ENCODE data around the gene CEP112.

CEP112 gene

DNA sequence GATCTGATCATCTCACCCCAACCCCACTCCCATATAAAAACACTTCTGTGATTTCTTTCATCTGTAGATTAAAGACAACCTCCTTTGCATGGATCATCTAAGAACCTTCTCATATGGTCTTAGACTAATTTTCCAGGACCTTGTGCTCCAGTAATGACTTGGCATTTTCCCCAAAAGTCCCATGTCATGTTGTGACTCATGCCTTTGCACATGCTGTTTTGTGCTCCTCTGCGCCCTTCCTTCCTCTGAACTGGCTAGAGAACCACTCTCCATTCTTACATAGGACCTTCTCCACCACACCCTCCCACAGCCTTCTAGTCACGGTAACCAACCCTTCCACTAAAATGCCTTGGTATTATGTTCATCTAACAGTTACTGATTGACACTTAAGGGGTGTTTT, 531.0 kb downstream of the CEP112 start:
- H3K9me3 ChIP-seq: no peaks in the 10 kb centered on the region
- TF ChIP-seq, protein P1, sequence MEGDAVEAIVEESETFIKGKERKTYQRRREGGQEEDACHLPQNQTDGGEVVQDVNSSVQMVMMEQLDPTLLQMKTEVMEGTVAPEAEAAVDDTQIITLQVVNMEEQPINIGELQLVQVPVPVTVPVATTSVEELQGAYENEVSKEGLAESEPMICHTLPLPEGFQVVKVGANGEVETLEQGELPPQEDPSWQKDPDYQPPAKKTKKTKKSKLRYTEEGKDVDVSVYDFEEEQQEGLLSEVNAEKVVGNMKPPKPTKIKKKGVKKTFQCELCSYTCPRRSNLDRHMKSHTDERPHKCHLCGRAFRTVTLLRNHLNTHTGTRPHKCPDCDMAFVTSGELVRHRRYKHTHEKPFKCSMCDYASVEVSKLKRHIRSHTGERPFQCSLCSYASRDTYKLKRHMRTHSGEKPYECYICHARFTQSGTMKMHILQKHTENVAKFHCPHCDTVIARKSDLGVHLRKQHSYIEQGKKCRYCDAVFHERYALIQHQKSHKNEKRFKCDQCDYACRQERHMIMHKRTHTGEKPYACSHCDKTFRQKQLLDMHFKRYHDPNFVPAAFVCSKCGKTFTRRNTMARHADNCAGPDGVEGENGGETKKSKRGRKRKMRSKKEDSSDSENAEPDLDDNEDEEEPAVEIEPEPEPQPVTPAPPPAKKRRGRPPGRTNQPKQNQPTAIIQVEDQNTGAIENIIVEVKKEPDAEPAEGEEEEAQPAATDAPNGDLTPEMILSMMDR (IDR thresholded peaks at IDR 0.05): no peak
- H3K27me3 ChIP-seq: no peaks in the 10 kb centered on the region
- H3K27ac ChIP-seq: no peak overlapping the region
- intact Hi-C loops (cut with DNase I; ENCODE audit: low total_unique reads): no loop called here
- no peaks in the 10 kb centered on the region for H3K36me3 ChIP-seq
- no peak overlapping the region for H3K4me3 ChIP-seq
- DNase-seq: no peak
- peaks cover 0 to 8% (median 0%) of the 10 kb centered on the region in 4 donors for H3K4me1 ChIP-seq

DNA sequence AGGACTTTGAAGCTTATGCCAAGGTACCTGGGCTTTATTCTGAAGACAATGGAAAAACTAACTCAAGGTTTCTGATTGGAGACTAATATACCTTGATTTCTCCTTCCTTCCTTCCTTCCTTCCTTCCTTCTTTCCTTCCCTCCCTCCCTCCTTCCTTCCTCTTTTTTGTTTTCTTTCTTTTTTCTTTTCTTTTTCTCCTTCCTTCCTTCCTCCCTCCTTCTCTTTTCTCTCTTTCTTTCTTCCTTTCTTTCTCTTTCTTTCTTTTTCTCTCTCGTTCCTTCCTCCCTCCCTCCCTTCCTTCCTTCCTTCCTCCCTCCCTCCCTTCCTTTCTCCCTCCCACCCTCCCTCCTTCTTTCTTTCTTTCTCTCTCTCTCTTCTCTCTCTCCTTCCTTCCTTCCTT, 531.9 kb downstream of the CEP112 start:
- H3K4me1 ChIP-seq: peaks cover 0 to 8% (median 0%) of the 10 kb centered on the region in 4 donors
- no peak for DNase-seq
- TF ChIP-seq, protein P1 (IDR thresholded peaks at IDR 0.05): no peak
- no peak overlapping the region for H3K4me3 ChIP-seq
- no peak overlapping the region for H3K27ac ChIP-seq
- H3K27me3 ChIP-seq: no peaks in the 10 kb centered on the region
- no peaks in the 10 kb centered on the region for H3K9me3 ChIP-seq
- intact Hi-C loops (cut with DNase I; ENCODE audit: low total_unique reads): no loop called here
- no peaks in the 10 kb centered on the region for H3K36me3 ChIP-seq

DNA sequence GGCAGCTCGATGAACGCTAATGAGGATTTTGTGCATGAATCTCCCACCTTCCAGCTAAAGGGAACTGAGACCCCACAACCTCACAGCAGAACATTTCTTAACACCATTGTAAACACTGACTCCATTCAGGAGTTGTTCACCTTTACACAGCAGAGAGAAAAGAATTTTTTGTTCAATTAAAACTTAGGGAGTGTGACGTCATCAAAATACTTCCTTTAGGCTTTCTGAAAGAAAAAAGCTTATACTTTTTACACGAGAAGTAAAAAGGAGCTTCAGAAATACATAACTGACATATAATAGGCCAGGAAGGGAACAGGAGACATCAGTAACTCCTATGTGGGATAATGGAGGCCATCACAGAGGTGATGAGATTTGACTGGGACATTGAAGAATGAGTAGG, 532.4 kb downstream of the CEP112 start:
- intact Hi-C loops (cut with DNase I; ENCODE audit: low total_unique reads): no loop called here

DNA sequence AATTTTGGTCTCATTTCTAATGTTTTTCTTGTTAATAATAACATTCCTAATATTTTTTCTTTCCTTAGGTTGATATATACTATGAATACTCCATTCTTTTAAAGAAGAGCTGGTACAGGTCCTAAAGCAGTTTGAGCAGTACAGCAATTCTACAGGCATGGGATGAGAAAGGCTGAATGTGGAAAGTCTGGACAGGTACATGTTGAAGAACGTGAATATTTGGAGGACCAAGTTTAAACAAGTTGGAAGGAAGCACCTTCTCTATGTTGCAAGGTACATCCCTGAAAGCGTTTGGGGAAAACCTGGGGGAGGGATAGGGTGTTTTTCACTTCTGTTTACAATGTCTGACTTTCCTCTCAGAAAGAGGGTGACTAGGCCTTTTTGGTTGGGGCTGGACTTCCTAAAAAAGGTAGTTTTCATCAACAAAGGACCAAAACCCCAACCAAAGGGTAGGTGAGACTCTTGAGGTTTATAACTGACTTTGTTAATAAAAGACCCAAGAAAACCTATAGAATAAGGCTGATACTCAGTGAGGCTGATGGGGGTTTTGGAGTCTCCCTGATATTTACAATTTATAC, 534.6 kb downstream of the CEP112 start:
- H3K9me3 ChIP-seq: no peaks in the 10 kb centered on the region
- TF ChIP-seq, protein P1 (IDR thresholded peaks at IDR 0.05): no peak
- no peak overlapping the region for H3K27ac ChIP-seq

More for the DNA sequence above, 532.4 kb downstream of the CEP112 start:
- H3K4me3 ChIP-seq: no peak overlapping the region
- no peak overlapping the region for H3K27ac ChIP-seq
- no peak for DNase-seq
- TF ChIP-seq, protein P1 (IDR thresholded peaks at IDR 0.05): no peak
- no peaks in the 10 kb centered on the region for H3K27me3 ChIP-seq
- peaks cover 0 to 8% (median 0%) of the 10 kb centered on the region in 4 donors for H3K4me1 ChIP-seq
- no peaks in the 10 kb centered on the region for H3K36me3 ChIP-seq
- no peaks in the 10 kb centered on the region for H3K9me3 ChIP-seq

DNA sequence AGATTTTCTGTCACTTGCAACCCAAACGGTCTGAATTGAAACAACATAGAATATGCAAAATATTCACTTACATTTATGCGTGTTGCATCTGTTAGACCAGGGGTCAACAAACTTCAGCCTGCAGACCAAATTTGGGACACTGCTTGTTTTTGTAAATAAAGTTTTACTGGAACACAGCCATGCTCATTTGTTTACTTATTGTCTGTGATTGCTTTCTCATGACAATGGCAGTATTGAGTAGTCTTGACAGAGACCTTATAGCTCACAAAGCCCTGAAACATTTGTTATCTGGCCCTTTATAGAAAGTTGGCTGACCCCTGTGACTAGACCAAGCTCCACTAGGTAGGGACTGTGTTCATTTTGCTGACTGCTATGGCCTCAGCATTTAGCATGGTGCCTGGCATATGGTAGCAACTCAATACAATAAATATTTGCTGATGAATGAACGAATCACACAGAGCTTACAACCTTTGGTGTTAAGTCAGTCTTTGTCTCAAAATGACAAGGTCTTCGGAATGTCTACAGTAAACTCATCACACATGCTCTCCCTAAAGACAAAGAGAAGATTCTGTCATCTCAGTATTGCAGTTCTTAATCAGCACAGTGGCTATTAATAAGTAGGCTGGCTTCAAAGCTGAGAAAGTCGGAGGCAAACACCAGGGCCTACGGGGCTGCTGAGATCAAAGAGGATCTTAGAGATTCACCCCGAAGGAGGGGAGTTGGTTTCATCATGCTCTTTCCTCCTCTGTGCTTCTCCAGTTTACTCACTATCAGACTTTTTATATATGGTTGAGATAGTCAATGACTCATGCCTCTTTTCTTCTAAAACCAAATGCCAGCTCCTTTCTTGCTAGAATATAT, 535.3 kb downstream of the CEP112 start:
- TF ChIP-seq, protein P1 (IDR thresholded peaks at IDR 0.05): no peak
- no peaks in the 10 kb centered on the region for H3K9me3 ChIP-seq
- H3K36me3 ChIP-seq: no peaks in the 10 kb centered on the region
- H3K4me3 ChIP-seq: no peak overlapping the region
- H3K4me1 ChIP-seq: no peaks in the 10 kb centered on the region
- intact Hi-C loops (cut with DNase I; ENCODE audit: low total_unique reads): no loop called here
- H3K27me3 ChIP-seq: no peaks in the 10 kb centered on the region
- no peak overlapping the region for H3K27ac ChIP-seq
- DNase-seq: no peak

More for the DNA sequence above, 534.6 kb downstream of the CEP112 start:
- Histone ChIP-seq H3K36me3 (no peaks in the 10 kb centered on the region), H3K27me3 (no peaks in the 10 kb centered on the region), H3K4me3 (no peak overlapping the region), H3K4me1 (peaks cover 0 to 6% (median 0%) of the 10 kb centered on the region in 4 donors)
- intact Hi-C loops (cut with DNase I; ENCODE audit: low total_unique reads): no loop called here
- DNase-seq: no peak
